Hematopoietic multipotent progenitor cell treated with erythropoietin and hydrocortisone succinate and interleukin-3 and kit ligand, for 17 days (in vitro differentiated cells): ENCODE measurements around the gene TNFAIP8L2.
"Not testable (repeated sequence)": the region's sequence is repeated elsewhere in the genome, so short reads cannot be mapped to it uniquely, and the experiment has no call there.

Source experiments
- DNase-seq: peaks from one replicate; pipeline ENCODE4 v3.0.0-alpha.2; 2015; ENCODE audit warnings: low spot score

Gene TNFAIP8L2

GRCh38 chr1:151189637-151190445, 33.4 kb downstream of the TNFAIP8L2 start, which contains the start of gene VPS72:
TSS of gene VPS72 (minus strand) at chr1:151190197. CDS start at chr1:151190121, 76 bp downstream.
- DNase-seq, result peak; percentile 83

- DNase-seq, result no peak
Observed at GRCh38 chr1:151192047-151192446, 35.6 kb downstream of the TNFAIP8L2 start.

GRCh38 chr1:151193304-151193703, 36.9 kb downstream of the TNFAIP8L2 start:
- DNase-seq, result no peak

GRCh38 chr1:151193856-151194255, 37.4 kb downstream of the TNFAIP8L2 start:
- DNase-seq, result no peak

- DNase-seq, result peak; percentile 82
Observed at GRCh38 chr1:151194894-151195594, 38.6 kb downstream of the TNFAIP8L2 start.

GRCh38 chr1:151196292-151196800, 39.9 kb downstream of the TNFAIP8L2 start:
- DNase-seq, result peak; percentile 85

GRCh38 chr1:151197863-151198253, 41.4 kb downstream of the TNFAIP8L2 start:
- DNase-seq, result no peak

GRCh38 chr1:151198254-151199127, 42.0 kb downstream of the TNFAIP8L2 start, which contains the start of gene PIP5K1A:
TSS of gene PIP5K1A (plus strand) at chr1:151198552. CDS start at chr1:151198997, 445 bp downstream.
- peak; percentile 98 for DNase-seq

GRCh38 chr1:151199873-151200581, 43.6 kb downstream of the TNFAIP8L2 start:
- DNase-seq, result no peak

- not testable (repeated sequence) for DNase-seq
Observed at GRCh38 chr1:151205381-151205965, 49.0 kb downstream of the TNFAIP8L2 start.
